ENCODE measurements around the gene NPAP1. TPM values are rescaled to one million over a fixed set of nuclear protein-coding genes. Genes with fewer than 3 reads are reported as not detected.

The NPAP1 gene
- polyA plus RNA-seq, 1 of the 3 experiments (the other 2 are of a cell fraction): not detected

GRCh38 chr15:24645627-24646026 is 29.9 kb upstream of the NPAP1 start:
- no peak overlapping the region for H2AFZ ChIP-seq (ENCODE audit: low read depth)
- no peaks in the 10 kb centered on the region for H3K79me2 ChIP-seq (ENCODE audit: insufficient read depth)
- no peak overlapping the region for H3K27ac ChIP-seq (ENCODE audit: low read depth in 2 of 2, low read length in 1 of 2)
- H3K9me3 ChIP-seq: no peaks in the 10 kb centered on the region
- ChIA-PET CTCF (no interaction called here), POLR2A (no interaction called here)
- no peaks in the 10 kb centered on the region for H3K36me3 ChIP-seq (replicated peaks in 1 of 2; ENCODE audit: control insufficient read depth in 1 of 2, insufficient read depth in 2 of 2, low read length in 1 of 2)
- H3K9me2 ChIP-seq: no peaks in the 10 kb centered on the region
- WGBS (ENCODE audit: low lambda C conversion rate): 3% methylated on average over 3 of the region's 3 CpGs
- H3K27me3 ChIP-seq (ENCODE audit: insufficient read depth): no peaks in the 10 kb centered on the region
- no peak overlapping the region for H3K4me3 ChIP-seq (ENCODE audit: low read depth in 2 of 2, low read length in 1 of 2)
- H4K20me1 ChIP-seq (ENCODE audit: insufficient read depth): no peaks in the 10 kb centered on the region
- H3F3A ChIP-seq (replicated peaks; ENCODE audit: insufficient read depth): no peaks in the 10 kb centered on the region
- TF ChIP-seq NRF1 (IDR thresholded peaks at IDR 0.05; ENCODE audit: low read depth, low read length): no peak
- TF ChIP-seq ELF1 (IDR thresholded peaks at IDR 0.05): no peak
- no peak for TF ChIP-seq NFIC (IDR thresholded peaks at IDR 0.05; ENCODE audit: borderline replicate concordance)
- TF ChIP-seq SMC3 (IDR thresholded peaks at IDR 0.05; ENCODE audit: low read depth, low read length): no peak
- TF ChIP-seq ZBTB33 (IDR thresholded peaks at IDR 0.05; ENCODE audit: borderline replicate concordance, low read depth): no peak
- no peak for TF ChIP-seq RFX5 (IDR thresholded peaks at IDR 0.05; ENCODE audit: low read length)
- no peak for TF ChIP-seq RAD21 (IDR thresholded peaks at IDR 0.05; ENCODE audit: low read length)
- no peak for TF ChIP-seq YY1 (IDR thresholded peaks at IDR 0.05; ENCODE audit: low read depth)
- TF ChIP-seq FOXJ3 (CRISPR knock-in tag; IDR thresholded peaks at IDR 0.05): no peak
- no peak for TF ChIP-seq POLR2AphosphoS5 (IDR thresholded peaks at IDR 0.05; ENCODE audit: low read depth, low read length)
- TF ChIP-seq TEAD4 (IDR thresholded peaks at IDR 0.05; ENCODE audit: borderline replicate concordance, insufficient read depth): no peak
- H3K4me2 ChIP-seq: no peak overlapping the region
- H3K4me1 ChIP-seq (ENCODE audit: control insufficient read depth in 1 of 2, insufficient read depth in 2 of 2, low read depth in 1 of 2, low read length in 1 of 2): no peaks in the 10 kb centered on the region
- no peak overlapping the region for H3K9ac ChIP-seq
- no peak for DNase-seq

GRCh38 chr15:24659622-24660021 is 16.0 kb upstream of the NPAP1 start:
- Histone ChIP-seq H4K20me1 (ENCODE audit: insufficient read depth) (no peaks in the 10 kb centered on the region), H3K9me3 (no peaks in the 10 kb centered on the region), H3K36me3 (replicated peaks in 1 of 2; ENCODE audit: control insufficient read depth in 1 of 2, insufficient read depth in 2 of 2, low read length in 1 of 2) (no peaks in the 10 kb centered on the region), H3K4me2 (no peak overlapping the region), H3K27me3 (ENCODE audit: insufficient read depth) (no peaks in the 10 kb centered on the region), H3F3A (replicated peaks; ENCODE audit: insufficient read depth) (no peaks in the 10 kb centered on the region), H3K4me3 (ENCODE audit: low read depth in 2 of 2, low read length in 1 of 2) (no peak overlapping the region), H3K27ac (ENCODE audit: low read depth in 2 of 2, low read length in 1 of 2) (no peak overlapping the region), H3K79me2 (ENCODE audit: insufficient read depth) (no peaks in the 10 kb centered on the region), H3K9ac (no peak overlapping the region), H3K4me1 (ENCODE audit: control insufficient read depth in 1 of 2, insufficient read depth in 2 of 2, low read depth in 1 of 2, low read length in 1 of 2) (no peaks in the 10 kb centered on the region), H2AFZ (ENCODE audit: low read depth) (no peak overlapping the region), H3K9me2 (no peaks in the 10 kb centered on the region)
- ChIA-PET POLR2A (no interaction called here), CTCF (no interaction called here)
- TF ChIP-seq POLR2AphosphoS5 (IDR thresholded peaks at IDR 0.05; ENCODE audit: low read depth, low read length) (no peak), MXI1 (IDR thresholded peaks at IDR 0.05; ENCODE audit: low read depth, low read length) (no peak), CHD2 (IDR thresholded peaks at IDR 0.05; ENCODE audit: low read length, partially characterized antibody) (no peak), MEF2A (IDR thresholded peaks at IDR 0.05; ENCODE audit: borderline replicate concordance, low read depth) (no peak), NFIC (IDR thresholded peaks at IDR 0.05; ENCODE audit: borderline replicate concordance) (no peak), GATA2 (CRISPR knock-in tag; IDR thresholded peaks at IDR 0.05) (no peak), YY1 (IDR thresholded peaks at IDR 0.05; ENCODE audit: low read depth) (no peak), JUND (IDR thresholded peaks at IDR 0.05) (no peak), NRF1 (IDR thresholded peaks at IDR 0.05; ENCODE audit: low read depth, low read length) (no peak)
- 3% methylated on average over 7 of the region's 7 CpGs for WGBS (ENCODE audit: low lambda C conversion rate)
- DNase-seq: no peak
